Neural crest cell (in vitro differentiated cells): ENCODE data around the gene RSPRY1. TPM values are rescaled to one million over a fixed set of nuclear protein-coding genes. Genes with fewer than 3 reads are reported as not detected.

Source experiments
- DNase-seq: peaks from one replicate; pipeline ENCODE4 v3.0.0; 2021; ENCODE audit warnings: low read depth, mixed read lengths, low spot score
- H3K27ac Mint-ChIP-seq: one replicate; pipeline ENCODE4 v1.8.0; 2021; ENCODE audit warnings: mild to moderate bottlenecking, mixed read lengths; ENCODE audit not compliant: unreplicated experiment
- H3K27me3 Mint-ChIP-seq: 2 replicates; pipeline ENCODE4 v1.8.0; 2021; ENCODE audit warnings: low read depth, mild to moderate bottlenecking, mixed read lengths
- H3K36me3 Mint-ChIP-seq: 2 replicates; pipeline ENCODE4 v1.8.0; 2021; ENCODE audit warnings: low read depth, mild to moderate bottlenecking, mixed read lengths
- H3K4me1 Mint-ChIP-seq: 2 replicates; pipeline ENCODE4 v1.8.0; 2021; ENCODE audit warnings: mixed read lengths
- H3K4me3 Mint-ChIP-seq: one replicate; pipeline ENCODE4 v1.8.0; 2021; ENCODE audit warnings: mild to moderate bottlenecking, mixed read lengths
- H3K9me3 Mint-ChIP-seq: 2 replicates; pipeline ENCODE4 v1.8.0; 2021; ENCODE audit warnings: mixed read lengths
- CTCF ChIP-seq: fragments of 200-600 bp; sonication (generic); conservative IDR thresholded peaks from 2 replicates; pipeline ENCODE4 v1.5.0; 2021; ENCODE audit warnings: antibody characterized with exemption, mild to moderate bottlenecking
- total RNA-seq: library from RNA; stranded (reverse); gene quantifications from 2 replicates; pipeline ENCODE4 v1.2.1, GENCODE V29; 2021

RSPRY1 gene
- total RNA-seq, 1 donor from 2014 or later = 53.4 TPM

DNA sequence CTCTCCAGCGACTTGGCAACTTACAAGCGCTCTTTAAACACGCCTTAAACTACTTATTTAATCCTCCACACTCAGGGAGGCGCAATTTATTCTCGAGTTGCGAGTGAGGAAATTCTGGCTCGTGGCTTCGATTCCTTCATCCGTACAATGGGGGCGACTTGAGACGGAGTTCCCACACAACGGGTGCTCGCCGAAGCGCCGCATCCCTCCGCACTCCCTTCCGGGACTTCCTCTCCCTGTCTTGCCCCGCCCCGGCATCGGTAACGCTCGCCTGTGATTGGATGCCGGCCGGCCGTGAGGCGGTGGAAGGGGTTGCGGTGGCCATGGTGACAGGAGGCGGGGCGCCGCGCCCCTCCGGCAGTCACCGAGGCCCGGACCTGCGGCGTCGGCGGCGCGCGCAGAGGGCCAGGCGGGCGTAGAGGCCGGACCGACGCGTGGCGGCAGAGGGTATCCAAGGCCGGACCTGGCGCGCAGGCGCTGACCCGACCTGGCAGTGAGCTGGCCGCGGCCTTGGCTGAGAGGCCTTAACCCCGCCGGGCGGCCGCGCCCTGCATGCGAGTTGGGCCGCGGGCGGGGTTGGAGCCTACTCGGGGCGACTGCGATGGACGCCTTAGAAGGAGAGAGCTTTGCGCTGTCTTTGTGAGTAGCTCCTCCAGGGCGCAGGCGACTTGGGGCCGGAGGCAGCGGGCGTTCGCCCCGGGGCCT lies 58.8 kb downstream of the RSPRY1 start, which contains the start of gene ARL2BP:
ARL2BP (plus strand) TSS at position 493 of the 705 bp plus-strand sequence; CDS start at position 602, 109 bp downstream.
- peak within 1 kb of the TSS; percentile 98 for H3K27ac Mint-ChIP-seq
- H3K4me1 Mint-ChIP-seq = peaks cover 16% of the 10 kb centered on the region
- DNase-seq = peak; percentile 95
- H3K4me3 Mint-ChIP-seq = peak within 1 kb of the TSS; percentile 95
- no peaks in the 10 kb centered on the region for H3K9me3 Mint-ChIP-seq
- H3K36me3 Mint-ChIP-seq = peaks cover 13% of the 10 kb centered on the region
- TF ChIP-seq CTCF = peak; percentile 18
- H3K27me3 Mint-ChIP-seq = no peaks in the 10 kb centered on the region

DNA sequence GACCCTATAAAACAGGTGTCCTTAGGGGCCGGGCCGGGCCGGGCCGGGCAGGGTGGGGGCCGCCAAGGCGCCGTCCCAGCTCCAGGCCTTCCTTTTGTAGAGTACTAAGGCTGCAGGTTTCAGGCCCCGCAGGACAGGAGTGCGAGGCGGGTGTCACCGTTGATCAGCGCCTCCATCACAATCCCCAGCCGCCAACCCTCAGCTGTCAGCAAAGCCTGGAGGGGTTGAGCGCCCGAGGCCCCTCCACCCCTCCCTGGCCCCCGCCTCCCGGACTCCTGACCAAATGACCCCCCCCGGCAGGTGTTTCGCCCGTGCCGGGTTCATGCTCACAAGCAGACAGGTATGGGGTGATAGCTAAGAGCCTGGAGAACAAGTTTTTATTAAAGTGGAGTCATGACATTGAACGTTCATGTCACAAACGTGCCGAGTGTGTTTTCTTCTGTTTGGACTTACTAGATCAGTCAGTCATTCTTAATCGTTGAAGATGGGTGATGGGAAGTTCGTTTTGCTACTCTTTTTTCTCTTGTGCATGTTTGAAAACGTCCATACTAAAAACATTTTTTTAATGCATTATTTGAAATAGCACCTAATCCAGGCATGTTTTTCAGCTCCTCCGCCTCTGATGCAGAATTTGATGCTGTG lies 59.5 kb downstream of the RSPRY1 start:
- no peaks in the 10 kb centered on the region for H3K27me3 Mint-ChIP-seq
- peaks cover 14% of the 10 kb centered on the region for H3K36me3 Mint-ChIP-seq
- no peaks in the 10 kb centered on the region for H3K9me3 Mint-ChIP-seq
- peak; percentile 14 for DNase-seq
- peaks cover 16% of the 10 kb centered on the region for H3K4me1 Mint-ChIP-seq
- TF ChIP-seq CTCF = no peak
- peak overlapping the region; percentile 95 for H3K4me3 Mint-ChIP-seq
- no peak overlapping the region for H3K27ac Mint-ChIP-seq

GRCh38 chr16:57251352-57251751 lies 65.2 kb downstream of the RSPRY1 start:
- H3K27ac Mint-ChIP-seq = no peak overlapping the region
- DNase-seq = no peak
- H3K9me3 Mint-ChIP-seq = peaks cover 5% of the 10 kb centered on the region
- H3K27me3 Mint-ChIP-seq = no peaks in the 10 kb centered on the region
- peaks cover 19% of the 10 kb centered on the region for H3K36me3 Mint-ChIP-seq
- H3K4me1 Mint-ChIP-seq = peaks cover 4% of the 10 kb centered on the region
- no peak for TF ChIP-seq CTCF
- no peak overlapping the region for H3K4me3 Mint-ChIP-seq

GRCh38 chr16:57252148-57252721 lies 66.1 kb downstream of the RSPRY1 start:
- peaks cover 4% of the 10 kb centered on the region for H3K4me1 Mint-ChIP-seq
- H3K27me3 Mint-ChIP-seq = no peaks in the 10 kb centered on the region
- peaks cover 19% of the 10 kb centered on the region for H3K36me3 Mint-ChIP-seq
- no peak for DNase-seq
- H3K4me3 Mint-ChIP-seq = peak overlapping the region; percentile 34
- H3K9me3 Mint-ChIP-seq = peaks cover 5% of the 10 kb centered on the region
- no peak for TF ChIP-seq CTCF
- no peak overlapping the region for H3K27ac Mint-ChIP-seq

DNA sequence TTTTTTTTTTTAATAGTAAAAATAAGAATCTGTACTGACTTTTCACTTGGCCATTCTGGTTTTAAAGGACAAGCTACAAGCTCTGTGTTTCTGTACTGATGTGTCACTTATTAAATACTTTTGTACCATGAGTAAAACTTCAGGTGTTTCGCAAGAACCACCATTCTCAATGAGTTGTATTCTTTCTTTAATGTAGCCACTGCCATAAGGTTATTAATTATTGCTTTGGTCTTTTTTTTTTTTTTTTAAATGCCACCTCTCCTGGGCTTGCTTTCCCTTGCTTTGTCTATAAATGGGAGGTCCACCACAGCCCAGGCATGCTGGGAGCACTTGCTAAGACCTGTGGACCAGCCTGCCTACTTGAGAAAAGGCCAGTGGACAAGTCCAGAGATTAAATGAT lies 67.3 kb downstream of the RSPRY1 start:
- Mint-ChIP-seq H3K27me3 (no peaks in the 10 kb centered on the region), H3K9me3 (peaks cover 5% of the 10 kb centered on the region), H3K4me1 (peaks cover 4% of the 10 kb centered on the region), H3K4me3 (no peak overlapping the region), H3K36me3 (peaks cover 19% of the 10 kb centered on the region), H3K27ac (no peak overlapping the region)
- DNase-seq = no peak
- TF ChIP-seq CTCF = no peak
